ENCODE data around the gene SLC39A8. TPM values are rescaled to one million over a fixed set of nuclear protein-coding genes. Genes with fewer than 3 reads are reported as not detected.
"Not testable (repeated sequence)": the region's sequence is repeated elsewhere in the genome, so short reads cannot be mapped to it uniquely, and the experiment has no call there.

SLC39A8 gene
- total and polyA plus RNA-seq, 11 donors, result 1.6 to 51.3 (median 2.9) TPM

- 67 to 72% (median 69%) methylated on average over 3 of the region's 3 CpGs for WGBS, 4 donors
- Histone ChIP-seq H3K9me3 (no peaks in the 10 kb centered on the region), H3K27me3 (no peaks in the 10 kb centered on the region), H3K36me3 (no peaks in the 10 kb centered on the region), H3K4me3 (no peak overlapping the region), H3K27ac (no peak overlapping the region), H3K4me1 (no peaks in the 10 kb centered on the region)
- intact Hi-C loops (cut with DNase I), result loop anchor here in 1 of 10 donors (10.0 kb wide), 1 partner anchor 67 kb away; no protein-coding TSS in a partner anchor
- no peak for ATAC-seq
- TF ChIP-seq POLR2A (IDR thresholded peaks at IDR 0.05) (no peak), CTCF (IDR thresholded peaks at IDR 0.05) (no peak)
- DNase-seq, result no peak
Observed at GRCh38 chr4:102358128-102358527, 12.8 kb upstream of the SLC39A8 start.

GRCh38 chr4:102357637-102358036, 12.4 kb upstream of the SLC39A8 start:
- H3K27me3 ChIP-seq, DNase-seq, ATAC-seq, H3K36me3 ChIP-seq, H3K27ac ChIP-seq, H3K9me3 ChIP-seq, H3K4me1 ChIP-seq, H3K4me3 ChIP-seq: not testable (repeated sequence)
- intact Hi-C loops (cut with DNase I), result loop anchor here in 1 of 10 donors (10.0 kb wide), 1 partner anchor 67 kb away; no protein-coding TSS in a partner anchor

- ATAC-seq, result no peak
- DNase-seq, result no peak
- TF ChIP-seq CTCF (IDR thresholded peaks at IDR 0.05) (no peak), POLR2A (IDR thresholded peaks at IDR 0.05) (no peak)
- Histone ChIP-seq H3K27ac (no peak overlapping the region), H3K4me3 (no peak overlapping the region), H3K36me3 (no peaks in the 10 kb centered on the region), H3K27me3 (no peaks in the 10 kb centered on the region), H3K9me3 (no peaks in the 10 kb centered on the region), H3K4me1 (no peaks in the 10 kb centered on the region)
- intact Hi-C loops (cut with DNase I), result loop anchor here in 1 of 10 donors (10.0 kb wide), 1 partner anchor 68 kb away; no protein-coding TSS in a partner anchor
- 96 to 98% (median 97%) methylated on average over 3 of the region's 3 CpGs for WGBS, 4 donors
Observed at GRCh38 chr4:102356562-102357202, 11.4 kb upstream of the SLC39A8 start.

DNA sequence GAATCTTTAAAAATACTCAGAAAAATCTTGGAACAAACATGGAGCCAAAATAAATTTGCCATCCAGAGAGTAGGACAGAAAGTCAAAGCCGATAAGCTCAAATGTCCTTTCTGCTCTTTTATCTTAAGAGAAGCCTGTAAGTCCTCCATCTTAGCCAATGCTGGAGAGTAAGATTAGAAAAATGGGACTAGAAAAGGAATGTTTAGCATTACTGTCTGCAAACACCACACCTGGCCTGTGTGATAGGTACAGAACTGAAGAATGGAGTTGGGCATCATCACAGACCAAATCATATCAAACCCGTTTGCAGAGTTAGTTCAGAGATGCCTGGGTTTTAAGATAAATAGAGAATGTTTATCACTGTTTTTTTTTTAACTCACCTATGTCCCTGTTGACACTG, 10.5 kb upstream of the SLC39A8 start:
- no peaks in the 10 kb centered on the region for H3K27me3 ChIP-seq
- H3K9me3 ChIP-seq, result no peaks in the 10 kb centered on the region
- no peak overlapping the region for H3K27ac ChIP-seq
- no peaks in the 10 kb centered on the region for H3K4me1 ChIP-seq
- no peak for TF ChIP-seq POLR2A (IDR thresholded peaks at IDR 0.05)
- no peak for TF ChIP-seq CTCF (IDR thresholded peaks at IDR 0.05)
- H3K36me3 ChIP-seq, result no peaks in the 10 kb centered on the region
- H3K4me3 ChIP-seq, result no peak overlapping the region
- WGBS, 4 donors, result 67 to 73% (median 72%) methylated on average over 2 of the region's 2 CpGs
- DNase-seq (no peak), ATAC-seq (no peak)
- intact Hi-C loops (cut with DNase I), result loop anchor here in 1 of 10 donors (10.0 kb wide), 1 partner anchor 69 kb away; no protein-coding TSS in a partner anchor

Data from heart left ventricle (tissue), 16 donors.